H9 (cell line): ENCODE results near the gene MYL9. TPM values are rescaled to one million over a fixed set of nuclear protein-coding genes. Genes with fewer than 3 reads are reported as not detected.

Source experiments
- DNase-seq: peaks from one replicate; pipeline ENCODE4 v3.0.0-alpha.2; 2017
- H2AFZ ChIP-seq: one replicate; pipeline ENCODE4 v1.6.1; 2013; ENCODE audit warnings: mild to moderate bottlenecking, low read length, control low read depth, moderate library complexity
- H2AK5ac ChIP-seq: 2 replicates; pipeline ENCODE4 v1.6.1; 2013; ENCODE audit warnings: low read length, control low read depth, mixed read lengths; ENCODE audit not compliant: insufficient read length
- H2BK120ac ChIP-seq: one replicate; pipeline ENCODE4 v1.6.1; 2013; ENCODE audit warnings: low read depth, mild to moderate bottlenecking, low read length, control low read depth, inconsistent platforms; ENCODE audit not compliant: poor library complexity, severe bottlenecking
- H2BK12ac ChIP-seq: 2 replicates; pipeline ENCODE4 v1.6.1; 2013; ENCODE audit warnings: low read length, control low read depth, mixed read lengths, low read depth; ENCODE audit not compliant: insufficient read length
- H2BK15ac ChIP-seq: 2 replicates; pipeline ENCODE4 v1.6.1; 2013; ENCODE audit warnings: low read depth, low read length, control low read depth
- H2BK20ac ChIP-seq: one replicate; pipeline ENCODE4 v1.6.1; 2013; ENCODE audit warnings: low read depth, mild to moderate bottlenecking, low read length, control low read depth, inconsistent platforms; ENCODE audit not compliant: poor library complexity, severe bottlenecking
- H2BK5ac ChIP-seq: 2 replicates; pipeline ENCODE4 v1.6.1; 2013; ENCODE audit warnings: low read length, control low read depth, mixed read lengths; ENCODE audit not compliant: insufficient read length
- H3K14ac ChIP-seq: 2 replicates; pipeline ENCODE4 v1.6.1; 2013; ENCODE audit warnings: low read length, control low read depth; ENCODE audit not compliant: insufficient read depth
- H3K18ac ChIP-seq: 2 replicates; pipeline ENCODE4 v1.6.1; 2013; ENCODE audit warnings: low read depth, mild to moderate bottlenecking, mixed read lengths, low read length, control low read depth; ENCODE audit not compliant: insufficient read length
- H3K23ac ChIP-seq: 2 replicates; pipeline ENCODE4 v1.6.1; 2013; ENCODE audit warnings: low read length, control low read depth, mixed read lengths, low read depth; ENCODE audit not compliant: insufficient read length
- H3K23me2 ChIP-seq: 2 replicates; pipeline ENCODE4 v1.6.1; 2013; ENCODE audit warnings: low read depth, mild to moderate bottlenecking, mixed read lengths, low read length, control low read depth; ENCODE audit not compliant: insufficient read length, poor library complexity, severe bottlenecking
- H3K27ac ChIP-seq: 2 replicates; pipeline ENCODE4 v1.5.1; 2013; ENCODE audit warnings: low read length, control low read depth, mixed read lengths, low read depth; ENCODE audit not compliant: insufficient read length
- H3K27me3 ChIP-seq: 2 replicates; pipeline ENCODE4 v1.6.1; 2013; ENCODE audit warnings: low read length, control low read depth, inconsistent platforms; ENCODE audit not compliant: insufficient read depth
- H3K4ac ChIP-seq: 2 replicates; pipeline ENCODE4 v1.6.1; 2013; ENCODE audit warnings: low read depth, mild to moderate bottlenecking, control low read depth, inconsistent platforms, low read length, moderate library complexity
- H3K4me1 ChIP-seq: 2 replicates; pipeline ENCODE4 v1.6.1; 2013; ENCODE audit warnings: low read length, control low read depth, inconsistent platforms; ENCODE audit not compliant: insufficient read depth
- H3K4me2 ChIP-seq: 2 replicates; pipeline ENCODE4 v1.6.1; 2013; ENCODE audit warnings: low read length, control low read depth, mixed read lengths; ENCODE audit not compliant: insufficient read length, insufficient read depth
- H3K56ac ChIP-seq: 2 replicates; pipeline ENCODE4 v1.6.1; 2013; ENCODE audit warnings: low read depth, mild to moderate bottlenecking, mixed read lengths, low read length, control low read depth; ENCODE audit not compliant: insufficient read length
- H3K79me1 ChIP-seq: 2 replicates; pipeline ENCODE4 v1.6.1; 2013; ENCODE audit warnings: low read depth, mild to moderate bottlenecking, moderate library complexity, low read length, control low read depth, inconsistent platforms; ENCODE audit not compliant: insufficient read depth, poor library complexity, severe bottlenecking
- H3K79me2 ChIP-seq: 2 replicates; pipeline ENCODE4 v1.6.1; 2013; ENCODE audit warnings: low read length, control low read depth, inconsistent platforms; ENCODE audit not compliant: insufficient read depth
- H3K9ac ChIP-seq: 2 replicates; pipeline ENCODE4 v1.6.1; 2013; ENCODE audit warnings: low read length, control low read depth, mixed read lengths; ENCODE audit not compliant: insufficient read length; ENCODE audit errors: extremely low read depth
- H3K9me3 ChIP-seq: one replicate; pipeline ENCODE4 v1.6.1; 2013; ENCODE audit warnings: low read depth, low read length, inconsistent platforms; ENCODE audit not compliant: control insufficient read depth
- H3T11ph ChIP-seq: one replicate; pipeline ENCODE4 v1.6.1; 2013; ENCODE audit warnings: mild to moderate bottlenecking, low read length, control low read depth, inconsistent platforms
- H4K20me1 ChIP-seq: one replicate; pipeline ENCODE4 v1.6.1; 2013; ENCODE audit not compliant: control insufficient read depth, insufficient read length, insufficient read depth
- H4K5ac ChIP-seq: 2 replicates; pipeline ENCODE4 v1.6.1; 2013; ENCODE audit warnings: low read depth, mild to moderate bottlenecking, mixed read lengths, low read length, control low read depth; ENCODE audit not compliant: insufficient read length
- H4K8ac ChIP-seq: replicated peaks from 2 replicates; pipeline ENCODE4 v1.6.1; 2013; ENCODE audit warnings: low read length, control low read depth, mixed read lengths, low read depth; ENCODE audit not compliant: insufficient read length
- H4K91ac ChIP-seq: 2 replicates; pipeline ENCODE4 v1.6.1; 2013; ENCODE audit warnings: low read depth, mild to moderate bottlenecking, moderate library complexity, mixed read lengths, low read length, control low read depth; ENCODE audit not compliant: insufficient read length
- H3K27ac Mint-ChIP-seq, 3 experiments: 2 replicates in 2 of 3; 3 replicates in 1 of 3; pipeline ENCODE4 v1.8.0; 2020 to 2021; ENCODE audit warnings: mixed read lengths in 3 of 3, mild to moderate bottlenecking in 1 of 3, moderate library complexity in 1 of 3
- H3K27me3 Mint-ChIP-seq: 2 replicates; pipeline ENCODE4 v1.8.0; 2021; ENCODE audit warnings: low read depth, mild to moderate bottlenecking, moderate library complexity, mixed read lengths
- H3K36me3 Mint-ChIP-seq, 3 experiments: 2 replicates in 2 of 3; 3 replicates in 1 of 3; pipeline ENCODE4 v1.8.0; 2020 to 2021; ENCODE audit warnings: low read depth in 3 of 3, mixed read lengths in 3 of 3; ENCODE audit not compliant: insufficient read depth in 1 of 3
- H3K4me1 Mint-ChIP-seq, 2 experiments: 2 replicates each; pipeline ENCODE4 v1.8.0; 2020; ENCODE audit warnings: mixed read lengths in 2 of 2
- H3K4me3 Mint-ChIP-seq, 2 experiments: 2 replicates in 1 of 2; 3 replicates in 1 of 2; pipeline ENCODE4 v1.8.0; 2020 to 2021; ENCODE audit warnings: mild to moderate bottlenecking in 2 of 2, mixed read lengths in 2 of 2, moderate library complexity in 1 of 2
- H3K9me3 Mint-ChIP-seq, 2 experiments: 2 replicates in 1 of 2; 3 replicates in 1 of 2; pipeline ENCODE4 v1.8.0; 2020; ENCODE audit warnings: mild to moderate bottlenecking in 2 of 2, mixed read lengths in 2 of 2, moderate library complexity in 1 of 2
- CTCF ChIP-seq: fragments of 200-600 bp; sonication (generic); conservative IDR thresholded peaks from 3 replicates; pipeline ENCODE4 v1.8.0; 2021; ENCODE audit warnings: antibody characterized with exemption, mild to moderate bottlenecking
- WGBS: extraction: QIAGEN DNeasy Blood & Tissue Kit; methylation state at CpG from one replicate; pipeline ENCODE4 v1.1.7; 2013; ENCODE audit warnings: missing lambda C conversion rate, low lambda C conversion rate, mixed read lengths; ENCODE audit not compliant: insufficient read length; ENCODE audit errors: extremely low coverage; 5-methylcytosine and 5-hydroxymethylcytosine counted together
- total RNA-seq: library from RNA; stranded (reverse); gene quantifications from 2 replicates; pipeline ENCODE4 v1.2.1, GENCODE V29; 2021

MYL9 gene
- total RNA-seq, 1 experiment from 2014 or later, result 218 TPM

GRCh38 chr20:36523341-36523740 is 18.0 kb upstream of the MYL9 start:
- H3K4ac ChIP-seq, result no peak overlapping the region
- H4K5ac ChIP-seq, result no peak overlapping the region
- H2BK12ac ChIP-seq, result no peak overlapping the region
- Mint-ChIP-seq H3K27me3 (no peaks in the 10 kb centered on the region; the same call in 1 of the 2 replicates), H3K27ac (no peak overlapping the region), H3K36me3 (peaks cover 16 to 59% (median 49%) of the 10 kb centered on the region in 3 experiments), H3K4me3 (no peak overlapping the region), H3K4me1 (peaks cover 0 to 3% of the 10 kb centered on the region in 2 experiments; a peak in 2 of 4 replicates), H3K9me3 (no peaks in the 10 kb centered on the region)
- no peaks in the 10 kb centered on the region for H3K23me2 ChIP-seq
- no peak overlapping the region for H4K91ac ChIP-seq
- H3K9me3 ChIP-seq, result no peaks in the 10 kb centered on the region
- no peak overlapping the region for H2BK120ac ChIP-seq
- H3K4me1 ChIP-seq, result no peaks in the 10 kb centered on the region
- no peak overlapping the region for H3K9ac ChIP-seq
- DNase-seq, result no peak
- H3K27me3 ChIP-seq, result no peaks in the 10 kb centered on the region
- no peak overlapping the region for H3K4me2 ChIP-seq
- no peak overlapping the region for H2AK5ac ChIP-seq
- no peak overlapping the region for H2AFZ ChIP-seq
- no peak overlapping the region for H3K14ac ChIP-seq
- no CpG with 5 or more reads among the region's 3 CpGs for WGBS
- H3K23ac ChIP-seq, result no peak overlapping the region
- no peak overlapping the region for H3K56ac ChIP-seq
- no peak overlapping the region for H3T11ph ChIP-seq
- H2BK5ac ChIP-seq, result no peak overlapping the region
- no peak overlapping the region for H3K18ac ChIP-seq
- H3K27ac ChIP-seq, result no peak overlapping the region
- H4K20me1 ChIP-seq, result no peaks in the 10 kb centered on the region
- H3K79me1 ChIP-seq, result no peaks in the 10 kb centered on the region
- no peak overlapping the region for H4K8ac ChIP-seq
- H2BK15ac ChIP-seq, result no peak overlapping the region
- no peaks in the 10 kb centered on the region for H3K79me2 ChIP-seq
- no peak for TF ChIP-seq CTCF
- no peak overlapping the region for H2BK20ac ChIP-seq
